GM23248 (cell line): Measurements from ENCODE around the gene ATP6V0A1.

Experiments used
- EZH2 ChIP-seq: fragments of 200-600 bp; sonication (generic); IDR thresholded peaks from 2 replicates; pipeline ENCODE4 v1.6.1; 2018; ENCODE audit warnings: antibody characterized with exemption, mild to moderate bottlenecking; ENCODE audit not compliant: insufficient read depth, poor library complexity, severe bottlenecking
- EZH2phosphoT487 ChIP-seq: fragments of 200-600 bp; sonication (generic); IDR thresholded peaks from 2 replicates; pipeline ENCODE4 v1.6.1; 2018; ENCODE audit warnings: antibody characterized with exemption, moderate library complexity, mild to moderate bottlenecking, low read depth; ENCODE audit not compliant: insufficient read depth

DNA sequence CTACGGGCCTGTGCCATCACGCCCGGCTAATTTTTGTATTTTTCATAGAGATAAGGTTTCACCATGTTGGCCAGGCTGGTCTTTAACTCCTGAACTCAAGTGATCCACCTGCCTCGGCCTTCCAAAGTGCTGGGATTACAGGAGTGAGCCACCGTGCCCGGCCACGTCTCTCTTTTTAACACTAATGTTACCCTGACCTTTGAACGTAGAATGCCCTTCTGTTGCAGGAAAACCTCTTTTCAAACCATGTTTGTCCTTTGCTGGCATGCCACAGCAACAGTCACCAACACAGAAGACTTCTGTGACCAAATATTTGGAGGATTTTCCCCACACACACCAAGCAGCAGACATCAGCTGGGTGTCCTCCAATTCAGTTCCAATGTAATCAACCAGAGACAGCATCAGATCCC is 86.2 kb downstream of the ATP6V0A1 start:
- TF ChIP-seq EZH2 (no peak), EZH2phosphoT487 (no peak)
